Measurements from ENCODE around the gene USP30.

USP30 gene, protein sequence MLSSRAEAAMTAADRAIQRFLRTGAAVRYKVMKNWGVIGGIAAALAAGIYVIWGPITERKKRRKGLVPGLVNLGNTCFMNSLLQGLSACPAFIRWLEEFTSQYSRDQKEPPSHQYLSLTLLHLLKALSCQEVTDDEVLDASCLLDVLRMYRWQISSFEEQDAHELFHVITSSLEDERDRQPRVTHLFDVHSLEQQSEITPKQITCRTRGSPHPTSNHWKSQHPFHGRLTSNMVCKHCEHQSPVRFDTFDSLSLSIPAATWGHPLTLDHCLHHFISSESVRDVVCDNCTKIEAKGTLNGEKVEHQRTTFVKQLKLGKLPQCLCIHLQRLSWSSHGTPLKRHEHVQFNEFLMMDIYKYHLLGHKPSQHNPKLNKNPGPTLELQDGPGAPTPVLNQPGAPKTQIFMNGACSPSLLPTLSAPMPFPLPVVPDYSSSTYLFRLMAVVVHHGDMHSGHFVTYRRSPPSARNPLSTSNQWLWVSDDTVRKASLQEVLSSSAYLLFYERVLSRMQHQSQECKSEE

DNA sequence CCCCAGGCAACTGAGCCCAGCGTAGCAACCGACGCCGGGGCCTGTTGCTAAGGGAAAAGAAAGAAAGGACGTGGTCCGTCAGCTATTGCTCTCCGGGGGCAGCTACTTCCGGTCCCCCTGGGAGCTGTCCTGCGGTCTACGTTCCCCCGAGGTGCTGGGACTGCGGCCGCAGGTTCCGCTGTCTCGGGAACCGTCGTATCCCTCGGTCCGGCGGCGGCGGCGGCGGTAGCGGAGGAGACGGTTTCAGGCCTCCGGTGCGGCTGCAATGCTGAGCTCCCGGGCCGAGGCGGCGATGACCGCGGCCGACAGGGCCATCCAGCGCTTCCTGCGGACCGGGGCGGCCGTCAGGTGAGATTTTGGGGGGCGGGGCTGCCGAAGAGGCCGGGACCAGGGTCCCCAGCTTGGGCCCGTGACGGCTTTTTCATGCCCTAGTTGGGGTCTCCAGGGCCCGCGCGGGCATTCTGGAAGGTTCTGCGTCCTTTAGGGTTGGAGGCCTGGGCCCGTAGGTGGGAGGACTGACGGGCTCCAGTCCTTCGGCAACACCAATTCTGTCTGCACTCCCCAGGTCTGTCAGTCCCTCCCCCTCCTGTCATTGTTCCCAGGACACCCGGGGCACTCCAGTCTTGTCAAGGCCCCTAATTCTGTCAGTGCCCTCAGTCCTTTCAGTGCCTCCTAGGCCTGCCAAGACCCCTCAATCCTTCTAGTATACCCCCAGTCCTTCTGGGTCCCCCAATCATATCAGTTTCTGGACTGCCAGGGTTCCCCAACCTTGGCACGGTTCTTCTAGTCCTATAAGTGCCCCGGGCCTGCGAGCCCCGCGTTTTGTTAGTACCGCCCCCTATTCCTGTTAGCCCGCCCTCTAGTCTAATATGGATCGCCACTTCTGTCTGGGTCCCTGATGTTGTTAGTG, at the start of gene USP30:
USP30 (plus strand) TSS at position 163 of the 910 bp plus-strand sequence; CDS start at position 266, 103 bp downstream.
- peaks cover 3% of the 10 kb centered on the region for H3K4me1 ChIP-seq (ENCODE audit: control insufficient read depth, insufficient read depth, low read length)
- peak within 1 kb of the TSS; percentile 83 for H3K9ac ChIP-seq (ENCODE audit: low read depth, low read length)
- H3K27me3 ChIP-seq (ENCODE audit: control insufficient read depth, insufficient read depth, low read length): no peaks in the 10 kb centered on the region
- no peaks in the 10 kb centered on the region for H3K9me3 ChIP-seq (ENCODE audit: control insufficient read depth, insufficient read depth, low read length)
- no peaks in the 10 kb centered on the region for H3K36me3 ChIP-seq (ENCODE audit: control insufficient read depth, insufficient read depth, low read length)
- H3K4me3 ChIP-seq (ENCODE audit: low read depth, low read length): peak within 1 kb of the TSS; percentile 73

DNA sequence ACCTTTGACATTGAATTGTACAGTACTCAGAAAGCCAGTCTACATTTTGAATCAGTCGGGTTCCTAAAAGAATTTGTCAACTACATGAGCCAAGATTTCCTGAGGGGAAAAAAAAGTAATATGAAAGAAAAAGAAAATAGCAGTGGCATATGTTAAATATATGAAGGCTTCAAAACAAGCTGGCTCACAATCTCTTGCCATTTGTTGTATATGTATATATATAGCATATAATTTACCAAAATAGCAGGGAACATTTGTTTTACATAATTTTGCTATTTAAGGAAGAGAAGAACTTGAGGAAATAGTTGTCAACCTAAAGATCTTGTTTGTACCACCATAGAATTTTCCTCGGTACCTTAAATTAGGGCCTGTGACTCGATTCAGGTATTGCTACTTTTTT, 48.4 kb upstream of the USP30 start:
- Histone ChIP-seq H3K27me3 (ENCODE audit: control insufficient read depth, insufficient read depth, low read length) (no peaks in the 10 kb centered on the region), H3K9me3 (ENCODE audit: control insufficient read depth, insufficient read depth, low read length) (no peaks in the 10 kb centered on the region), H3K36me3 (ENCODE audit: control insufficient read depth, insufficient read depth, low read length) (no peaks in the 10 kb centered on the region), H3K4me1 (ENCODE audit: control insufficient read depth, insufficient read depth, low read length) (no peaks in the 10 kb centered on the region), H3K9ac (ENCODE audit: low read depth, low read length) (no peak overlapping the region), H3K4me3 (ENCODE audit: low read depth, low read length) (no peak overlapping the region)

DNA sequence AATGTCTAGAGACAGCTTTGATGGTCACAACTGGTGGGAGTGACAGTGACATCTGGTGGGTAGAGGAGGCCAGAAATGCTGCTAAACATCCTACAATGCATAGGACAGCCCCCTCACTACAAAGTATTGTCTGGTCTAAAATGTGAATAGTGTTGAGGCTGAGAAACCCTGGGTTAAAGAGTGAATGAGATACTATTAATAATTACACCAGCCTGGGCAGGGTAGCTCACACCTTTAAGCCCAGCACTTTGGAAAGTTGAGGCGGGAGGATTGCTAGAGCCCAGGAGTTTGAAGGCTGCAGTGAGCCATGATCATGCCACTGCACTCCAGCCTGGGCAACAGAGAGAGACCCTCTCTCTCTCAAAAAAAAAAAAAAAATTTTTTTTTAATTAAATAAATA, 42.6 kb upstream of the USP30 start:
- no peaks in the 10 kb centered on the region for H3K27me3 ChIP-seq (ENCODE audit: control insufficient read depth, insufficient read depth, low read length)
- no peak overlapping the region for H3K9ac ChIP-seq (ENCODE audit: low read depth, low read length)
- H3K4me3 ChIP-seq (ENCODE audit: low read depth, low read length): no peak overlapping the region
- H3K4me1 ChIP-seq (ENCODE audit: control insufficient read depth, insufficient read depth, low read length): no peaks in the 10 kb centered on the region
- H3K36me3 ChIP-seq (ENCODE audit: control insufficient read depth, insufficient read depth, low read length): no peaks in the 10 kb centered on the region
- H3K9me3 ChIP-seq (ENCODE audit: control insufficient read depth, insufficient read depth, low read length): no peaks in the 10 kb centered on the region

DNA sequence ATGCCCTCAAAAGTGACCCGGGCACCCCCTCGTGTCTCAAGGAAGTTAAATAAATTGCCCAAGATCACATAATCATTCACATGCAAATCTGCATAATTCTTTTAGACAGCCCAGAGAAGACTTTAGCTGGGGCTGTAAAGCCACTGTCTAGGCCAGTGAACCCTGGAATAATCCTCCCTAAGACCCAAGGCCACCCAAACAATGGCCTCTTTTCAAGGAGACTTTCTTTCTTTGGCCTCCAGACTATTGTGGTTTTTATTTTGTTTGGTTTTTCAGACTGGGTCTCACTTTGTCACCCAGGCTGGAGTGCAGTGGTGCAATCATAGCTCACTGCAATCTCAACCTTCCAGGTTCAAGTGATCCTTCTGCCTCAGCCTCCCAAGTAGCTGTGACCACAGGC, 42.1 kb upstream of the USP30 start:
- Histone ChIP-seq H3K27me3 (ENCODE audit: control insufficient read depth, insufficient read depth, low read length) (no peaks in the 10 kb centered on the region), H3K36me3 (ENCODE audit: control insufficient read depth, insufficient read depth, low read length) (no peaks in the 10 kb centered on the region)

DNA sequence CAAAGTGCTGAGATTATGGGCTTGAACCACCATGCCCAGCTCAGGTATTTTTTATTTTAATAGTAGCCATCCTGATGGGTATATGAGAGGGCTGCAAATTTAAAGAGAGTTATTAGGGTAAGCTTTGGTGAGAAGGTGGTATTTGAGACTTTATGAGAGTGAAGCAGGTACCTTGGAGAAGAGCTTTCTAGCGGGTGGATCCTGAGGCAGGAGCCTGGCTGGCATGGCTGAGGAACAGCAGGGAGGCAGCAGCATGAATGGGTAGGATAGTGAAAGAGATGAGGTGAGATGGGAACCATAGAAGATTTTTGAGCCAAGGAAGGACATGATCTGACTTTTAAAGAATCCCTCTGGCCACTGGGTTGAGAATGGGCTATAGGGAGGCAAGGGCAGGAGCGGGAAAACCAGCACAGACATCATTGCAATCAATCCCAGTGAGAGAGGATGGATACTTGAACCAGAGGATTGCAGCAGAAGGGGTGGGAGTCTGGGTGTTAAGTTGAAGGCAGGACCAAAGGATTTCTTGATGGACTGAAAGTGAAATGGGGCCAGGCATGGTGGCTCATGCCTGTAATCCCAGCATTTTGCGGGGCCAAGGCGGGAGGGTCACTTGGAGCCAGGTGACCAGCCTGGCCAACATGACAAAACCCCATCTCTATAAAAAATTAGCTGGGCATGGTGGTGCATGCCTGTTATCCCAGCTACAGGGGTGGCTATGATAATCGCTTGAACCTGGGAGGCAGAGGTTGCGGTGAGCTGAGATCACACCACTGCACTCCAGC, 37.2 kb upstream of the USP30 start:
- H3K36me3 ChIP-seq (ENCODE audit: control insufficient read depth, insufficient read depth, low read length): no peaks in the 10 kb centered on the region
- no peaks in the 10 kb centered on the region for H3K9me3 ChIP-seq (ENCODE audit: control insufficient read depth, insufficient read depth, low read length)
- H3K4me1 ChIP-seq (ENCODE audit: control insufficient read depth, insufficient read depth, low read length): no peaks in the 10 kb centered on the region
- no peaks in the 10 kb centered on the region for H3K27me3 ChIP-seq (ENCODE audit: control insufficient read depth, insufficient read depth, low read length)
- H3K9ac ChIP-seq (ENCODE audit: low read depth, low read length): peak overlapping the region; percentile 8
- no peak overlapping the region for H3K4me3 ChIP-seq (ENCODE audit: low read depth, low read length)

More for the DNA sequence above, 42.1 kb upstream of the USP30 start:
- no peak overlapping the region for H3K9ac ChIP-seq (ENCODE audit: low read depth, low read length)
- no peaks in the 10 kb centered on the region for H3K4me1 ChIP-seq (ENCODE audit: control insufficient read depth, insufficient read depth, low read length)
- H3K4me3 ChIP-seq (ENCODE audit: low read depth, low read length): no peak overlapping the region
- no peaks in the 10 kb centered on the region for H3K9me3 ChIP-seq (ENCODE audit: control insufficient read depth, insufficient read depth, low read length)

DNA sequence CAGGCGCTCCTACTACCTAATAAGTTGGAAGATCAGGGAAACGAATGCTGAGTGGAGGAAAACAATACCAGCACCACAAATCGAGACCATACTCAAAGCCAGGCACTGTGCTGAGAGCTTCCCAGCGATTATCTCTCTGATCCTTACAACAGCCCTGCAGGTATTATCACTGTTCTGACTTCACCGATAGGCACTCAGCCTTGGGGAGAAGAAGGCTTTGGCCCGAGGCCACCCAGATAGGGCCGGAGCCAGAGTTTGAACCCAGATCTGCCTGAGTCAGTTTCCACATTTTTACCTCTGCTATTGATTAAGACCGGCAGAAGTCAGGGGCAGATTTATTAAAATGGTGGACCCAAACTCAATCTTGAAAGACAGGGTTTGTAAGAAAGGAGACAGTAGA, 36.4 kb upstream of the USP30 start:
- Histone ChIP-seq H3K4me3 (ENCODE audit: low read depth, low read length) (no peak overlapping the region), H3K36me3 (ENCODE audit: control insufficient read depth, insufficient read depth, low read length) (no peaks in the 10 kb centered on the region), H3K4me1 (ENCODE audit: control insufficient read depth, insufficient read depth, low read length) (no peaks in the 10 kb centered on the region), H3K9me3 (ENCODE audit: control insufficient read depth, insufficient read depth, low read length) (no peaks in the 10 kb centered on the region), H3K9ac (ENCODE audit: low read depth, low read length) (no peak overlapping the region), H3K27me3 (ENCODE audit: control insufficient read depth, insufficient read depth, low read length) (peaks cover under 1% of the 10 kb centered on the region)

DNA sequence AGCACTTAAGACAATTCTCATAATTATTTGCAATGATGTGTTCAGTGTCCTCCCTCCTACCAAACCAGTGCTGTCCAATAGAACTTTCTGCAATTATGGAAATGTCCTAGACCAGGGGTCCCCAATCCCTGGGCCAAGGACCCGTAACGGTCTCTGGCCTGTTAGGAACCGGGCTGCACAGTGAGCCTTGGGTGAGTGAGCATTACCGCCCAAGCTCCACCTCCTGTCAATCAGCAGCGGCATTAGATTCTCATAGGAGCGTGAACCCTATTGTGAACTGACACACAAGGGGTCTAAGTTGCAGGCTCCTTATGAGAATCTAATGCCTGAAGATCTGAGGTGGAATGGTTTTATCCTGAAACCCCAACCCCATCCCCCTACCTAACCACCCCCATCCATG, 35.4 kb upstream of the USP30 start:
- no peaks in the 10 kb centered on the region for H3K36me3 ChIP-seq (ENCODE audit: control insufficient read depth, insufficient read depth, low read length)
- no peaks in the 10 kb centered on the region for H3K4me1 ChIP-seq (ENCODE audit: control insufficient read depth, insufficient read depth, low read length)
- no peak overlapping the region for H3K9ac ChIP-seq (ENCODE audit: low read depth, low read length)
- H3K27me3 ChIP-seq (ENCODE audit: control insufficient read depth, insufficient read depth, low read length): peaks cover 5% of the 10 kb centered on the region
- H3K4me3 ChIP-seq (ENCODE audit: low read depth, low read length): no peak overlapping the region
- no peaks in the 10 kb centered on the region for H3K9me3 ChIP-seq (ENCODE audit: control insufficient read depth, insufficient read depth, low read length)

DNA sequence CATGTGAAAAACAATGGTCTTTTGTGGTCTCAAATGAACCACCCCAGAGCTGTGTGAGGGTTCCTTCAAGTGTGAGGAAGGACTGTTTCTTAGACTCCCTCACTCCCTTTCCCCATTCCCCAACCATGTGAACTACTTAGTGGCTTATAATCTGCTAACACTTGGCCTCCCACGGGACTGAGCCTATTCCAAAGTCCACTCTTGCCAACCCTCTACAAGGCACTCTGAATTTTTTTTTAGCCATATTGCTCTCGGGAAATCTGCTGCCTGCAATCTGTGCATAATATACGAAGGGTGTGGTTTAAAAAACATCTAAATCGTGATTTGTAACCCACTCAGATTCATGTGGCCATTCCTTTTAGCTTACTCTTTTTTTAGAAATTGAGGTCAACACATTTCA, 34.1 kb upstream of the USP30 start:
- Histone ChIP-seq H3K9ac (ENCODE audit: low read depth, low read length) (no peak overlapping the region), H3K9me3 (ENCODE audit: control insufficient read depth, insufficient read depth, low read length) (no peaks in the 10 kb centered on the region), H3K4me1 (ENCODE audit: control insufficient read depth, insufficient read depth, low read length) (no peaks in the 10 kb centered on the region), H3K27me3 (ENCODE audit: control insufficient read depth, insufficient read depth, low read length) (peaks cover 5% of the 10 kb centered on the region), H3K4me3 (ENCODE audit: low read depth, low read length) (no peak overlapping the region), H3K36me3 (ENCODE audit: control insufficient read depth, insufficient read depth, low read length) (no peaks in the 10 kb centered on the region)

DNA sequence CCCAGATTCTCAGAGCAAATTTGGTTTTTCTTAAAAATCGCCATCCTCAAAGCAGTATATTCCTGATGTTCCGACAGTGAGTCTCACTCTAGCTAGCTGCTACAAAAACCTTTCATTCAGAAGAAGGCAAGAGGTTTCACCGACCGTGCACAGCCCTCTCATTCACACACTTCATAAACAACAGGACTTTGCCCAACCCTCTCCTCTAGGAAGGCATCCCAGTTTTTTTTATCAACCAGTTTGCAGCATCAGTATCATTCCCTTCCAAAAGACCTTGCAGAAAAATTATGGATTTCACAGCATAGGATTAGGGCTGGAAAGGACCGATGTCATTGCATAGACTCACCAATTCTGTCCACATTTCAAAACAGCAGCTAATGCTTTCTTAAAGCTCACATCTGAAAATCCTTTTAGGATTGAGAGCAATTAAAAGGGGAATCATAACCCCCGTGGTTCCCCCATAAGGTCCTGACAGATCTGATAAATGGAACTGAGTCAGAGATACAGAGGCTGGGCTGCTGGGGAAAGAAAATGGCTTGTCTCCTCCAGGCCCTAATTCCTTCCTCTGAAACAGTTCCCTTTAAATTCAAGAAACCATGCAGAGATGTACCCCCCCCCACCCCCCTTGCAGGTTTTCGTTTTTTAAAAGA, 32.1 kb upstream of the USP30 start:
- Histone ChIP-seq H3K36me3 (ENCODE audit: control insufficient read depth, insufficient read depth, low read length) (no peaks in the 10 kb centered on the region), H3K4me1 (ENCODE audit: control insufficient read depth, insufficient read depth, low read length) (no peaks in the 10 kb centered on the region)

DNA sequence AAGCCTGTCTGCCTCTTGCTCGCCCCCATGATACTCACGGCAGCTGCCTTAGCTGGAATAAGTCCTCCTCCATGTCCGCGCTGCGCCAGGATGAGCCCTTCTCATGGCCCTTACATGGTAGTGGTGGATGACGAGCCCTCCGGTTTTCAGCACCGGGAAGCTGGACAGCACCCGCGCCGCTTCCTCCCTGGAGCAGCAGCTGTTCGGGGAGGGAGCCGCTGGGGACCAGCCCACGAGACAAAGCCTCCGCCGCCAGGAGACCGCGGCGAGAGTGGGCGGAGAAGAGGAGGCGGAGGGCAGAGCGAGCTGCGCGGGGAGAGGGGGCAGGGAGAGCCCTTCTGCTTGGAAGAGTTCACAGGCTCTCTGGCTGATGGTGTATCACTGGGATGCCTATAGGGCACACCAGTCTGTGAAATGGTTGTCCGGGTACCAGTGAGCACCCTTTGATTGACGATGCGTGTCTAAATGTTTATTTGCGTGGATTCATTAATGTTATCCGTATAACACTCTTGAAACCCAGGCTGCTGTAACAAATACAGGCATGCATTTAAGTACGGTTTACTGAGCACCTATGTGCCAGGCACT, 31.5 kb upstream of the USP30 start, which contains the start of gene SVOP:
SVOP (minus strand) TSS at position 273 of the 585 bp plus-strand sequence; CDS start at position 73, 200 bp downstream.
- Histone ChIP-seq H3K9me3 (ENCODE audit: control insufficient read depth, insufficient read depth, low read length) (no peaks in the 10 kb centered on the region), H3K4me1 (ENCODE audit: control insufficient read depth, insufficient read depth, low read length) (no peaks in the 10 kb centered on the region), H3K4me3 (ENCODE audit: low read depth, low read length) (peak within 1 kb of the TSS; percentile 55), H3K9ac (ENCODE audit: low read depth, low read length) (no peak within 1 kb of the TSS), H3K36me3 (ENCODE audit: control insufficient read depth, insufficient read depth, low read length) (no peaks in the 10 kb centered on the region), H3K27me3 (ENCODE audit: control insufficient read depth, insufficient read depth, low read length) (peaks cover 5% of the 10 kb centered on the region)

More for the DNA sequence above, 32.1 kb upstream of the USP30 start:
- Histone ChIP-seq H3K27me3 (ENCODE audit: control insufficient read depth, insufficient read depth, low read length) (peaks cover 5% of the 10 kb centered on the region), H3K4me3 (ENCODE audit: low read depth, low read length) (peak overlapping the region; percentile 55), H3K9me3 (ENCODE audit: control insufficient read depth, insufficient read depth, low read length) (no peaks in the 10 kb centered on the region), H3K9ac (ENCODE audit: low read depth, low read length) (no peak overlapping the region)
